ENCODE data around the gene IRF2BPL.

- TF ChIP-seq POLR2A (IDR thresholded peaks at IDR 0.05; ENCODE audit: low read length) (no peak), GATA1 (IDR thresholded peaks at IDR 0.05; ENCODE audit: low read depth, low read length) (no peak)
These were observed 17.3 kb downstream of the IRF2BPL start for GRCh38 chr14:77011245-77011644.

Measured in erythroblast (primary cell).